ENCODE measurements around the gene ST3GAL6.

GRCh38 chr3:98780343-98780742 is 17.2 kb downstream of the ST3GAL6 start:
- TF ChIP-seq MAZ (IDR thresholded peaks at IDR 0.05; ENCODE audit: borderline replicate concordance, low read depth, low read length) (no peak), MAZ (CRISPR knock-in tag; IDR thresholded peaks at IDR 0.05; ENCODE audit: low read depth) (no peak), XBP1 (CRISPR knock-in tag; IDR thresholded peaks at IDR 0.05) (no peak), ATM (IDR thresholded peaks at IDR 0.05; ENCODE audit: borderline replicate concordance) (no peak), ZNF549 (CRISPR knock-in tag; IDR thresholded peaks at IDR 0.05) (no peak), POLR2A (IDR thresholded peaks at IDR 0.05; ENCODE audit: insufficient read depth in 1 of 2, low read depth in 2 of 2, low read length in 2 of 2) (no peak), U2AF1 (optimal IDR thresholded peaks at IDR 0.05; ENCODE audit: low read depth, low read length) (no peak), RFXANK (CRISPR knock-in tag; IDR thresholded peaks at IDR 0.05) (no peak), USF2 (IDR thresholded peaks at IDR 0.05; ENCODE audit: low read depth, low read length) (no peak), USF2 (CRISPR knock-in tag; IDR thresholded peaks at IDR 0.05; ENCODE audit: borderline replicate concordance) (no peak)
- TF ChIP-seq, protein P1, sequence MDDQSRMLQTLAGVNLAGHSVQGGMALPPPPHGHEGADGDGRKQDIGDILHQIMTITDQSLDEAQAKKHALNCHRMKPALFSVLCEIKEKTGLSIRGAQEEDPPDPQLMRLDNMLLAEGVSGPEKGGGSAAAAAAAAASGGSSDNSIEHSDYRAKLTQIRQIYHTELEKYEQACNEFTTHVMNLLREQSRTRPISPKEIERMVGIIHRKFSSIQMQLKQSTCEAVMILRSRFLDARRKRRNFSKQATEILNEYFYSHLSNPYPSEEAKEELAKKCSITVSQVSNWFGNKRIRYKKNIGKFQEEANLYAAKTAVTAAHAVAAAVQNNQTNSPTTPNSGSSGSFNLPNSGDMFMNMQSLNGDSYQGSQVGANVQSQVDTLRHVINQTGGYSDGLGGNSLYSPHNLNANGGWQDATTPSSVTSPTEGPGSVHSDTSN (CRISPR knock-in tag; IDR thresholded peaks at IDR 0.05; ENCODE audit: borderline replicate concordance): no peak
- TF ChIP-seq, protein P2, sequence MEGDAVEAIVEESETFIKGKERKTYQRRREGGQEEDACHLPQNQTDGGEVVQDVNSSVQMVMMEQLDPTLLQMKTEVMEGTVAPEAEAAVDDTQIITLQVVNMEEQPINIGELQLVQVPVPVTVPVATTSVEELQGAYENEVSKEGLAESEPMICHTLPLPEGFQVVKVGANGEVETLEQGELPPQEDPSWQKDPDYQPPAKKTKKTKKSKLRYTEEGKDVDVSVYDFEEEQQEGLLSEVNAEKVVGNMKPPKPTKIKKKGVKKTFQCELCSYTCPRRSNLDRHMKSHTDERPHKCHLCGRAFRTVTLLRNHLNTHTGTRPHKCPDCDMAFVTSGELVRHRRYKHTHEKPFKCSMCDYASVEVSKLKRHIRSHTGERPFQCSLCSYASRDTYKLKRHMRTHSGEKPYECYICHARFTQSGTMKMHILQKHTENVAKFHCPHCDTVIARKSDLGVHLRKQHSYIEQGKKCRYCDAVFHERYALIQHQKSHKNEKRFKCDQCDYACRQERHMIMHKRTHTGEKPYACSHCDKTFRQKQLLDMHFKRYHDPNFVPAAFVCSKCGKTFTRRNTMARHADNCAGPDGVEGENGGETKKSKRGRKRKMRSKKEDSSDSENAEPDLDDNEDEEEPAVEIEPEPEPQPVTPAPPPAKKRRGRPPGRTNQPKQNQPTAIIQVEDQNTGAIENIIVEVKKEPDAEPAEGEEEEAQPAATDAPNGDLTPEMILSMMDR (CRISPR knock-in tag; IDR thresholded peaks at IDR 0.05): no peak
